ENCODE measurements around the gene PRUNE1. TPM values are rescaled to one million over a fixed set of nuclear protein-coding genes. Genes with fewer than 3 reads are reported as not detected.

The PRUNE1 gene
- total RNA-seq, 1 donor from 2014 or later, result 22.6 TPM

Other genes with a start within 250 kb of the PRUNE1 start
- 64.5 TPM for gene CTSS, start 242.7 kb upstream of the PRUNE1 start, total RNA-seq (ENCODE audit: insufficient read depth, low replicate concordance)
- 7.0 TPM for gene CTSK, start 200.2 kb upstream of the PRUNE1 start, total RNA-seq (ENCODE audit: insufficient read depth, low replicate concordance)
- 35.4 TPM for gene ARNT, start 131.8 kb upstream of the PRUNE1 start, total RNA-seq (ENCODE audit: insufficient read depth, low replicate concordance)
- gene CTXND2, start 121.3 kb upstream of the PRUNE1 start, total RNA-seq (ENCODE audit: insufficient read depth, low replicate concordance), result not detected
- gene SETDB1, start 82.1 kb upstream of the PRUNE1 start, total RNA-seq (ENCODE audit: insufficient read depth, low replicate concordance), result 38.8 TPM
- gene CERS2, start 33.6 kb upstream of the PRUNE1 start, total RNA-seq (ENCODE audit: insufficient read depth, low replicate concordance), result 55.9 TPM
- gene ANXA9, start 26.2 kb upstream of the PRUNE1 start, total RNA-seq (ENCODE audit: insufficient read depth, low replicate concordance), result not detected
- gene MINDY1, start 1.5 kb upstream of the PRUNE1 start, total RNA-seq (ENCODE audit: insufficient read depth, low replicate concordance), result 13.5 TPM
- 13.7 TPM for gene BNIPL, start 28.1 kb downstream of the PRUNE1 start, total RNA-seq (ENCODE audit: insufficient read depth, low replicate concordance)
- gene C1orf56, start 39.3 kb downstream of the PRUNE1 start, total RNA-seq (ENCODE audit: insufficient read depth, low replicate concordance), result 2.4 TPM
- gene CDC42SE1, start 51.2 kb downstream of the PRUNE1 start, total RNA-seq (ENCODE audit: insufficient read depth, low replicate concordance), result 33.5 TPM
- 4.1 TPM for gene MLLT11, start 51.9 kb downstream of the PRUNE1 start, total RNA-seq (ENCODE audit: insufficient read depth, low replicate concordance)
- 11.1 TPM for gene GABPB2, start 62.3 kb downstream of the PRUNE1 start, total RNA-seq (ENCODE audit: insufficient read depth, low replicate concordance)
- 4.8 TPM for gene SEMA6C, start 138.2 kb downstream of the PRUNE1 start, total RNA-seq (ENCODE audit: insufficient read depth, low replicate concordance)
- 2.2 TPM for gene TNFAIP8L2, start 148.2 kb downstream of the PRUNE1 start, total RNA-seq (ENCODE audit: insufficient read depth, low replicate concordance)
- gene LYSMD1, start 157.5 kb downstream of the PRUNE1 start, total RNA-seq (ENCODE audit: insufficient read depth, low replicate concordance), result 4.8 TPM
- 10.1 TPM for gene SCNM1, start 157.7 kb downstream of the PRUNE1 start, total RNA-seq (ENCODE audit: insufficient read depth, low replicate concordance)
- not detected for gene TMOD4, start 167.5 kb downstream of the PRUNE1 start, total RNA-seq (ENCODE audit: insufficient read depth, low replicate concordance)
- 61.4 TPM for gene VPS72, start 181.7 kb downstream of the PRUNE1 start, total RNA-seq (ENCODE audit: insufficient read depth, low replicate concordance)
- gene PIP5K1A, start 190.1 kb downstream of the PRUNE1 start, total RNA-seq (ENCODE audit: insufficient read depth, low replicate concordance), result 61.9 TPM
- 134 TPM for gene PSMD4, start 246.3 kb downstream of the PRUNE1 start, total RNA-seq (ENCODE audit: insufficient read depth, low replicate concordance)

Data from umbilical cord (tissue), 1 donor.